HepG2 (cell line): ENCODE measurements around the gene TPPP2.

ENCODE experiments used
- BRCA1 ChIP-seq: sonication (generic); formaldehyde crosslinking; IDR thresholded peaks from 2 replicates; pipeline ENCODE4 v1.4.0; 2020; ENCODE audit warnings: missing genetic modification reagents
- CEBPZ ChIP-seq: IDR thresholded peaks from 2 replicates; pipeline ENCODE4 v1.6.1; 2012; ENCODE audit warnings: low read length, improper control_type of control experiment
- CTCF ChIP-seq: sonication (generic); formaldehyde crosslinking; IDR thresholded peaks from 2 replicates; pipeline ENCODE4 v1.5.0; 2020; ENCODE audit warnings: mild to moderate bottlenecking, missing genetic modification reagents, moderate library complexity
- FOXP4 ChIP-seq: sonication (generic); formaldehyde crosslinking; IDR thresholded peaks from 2 replicates; pipeline ENCODE4 v1.4.0; 2020; ENCODE audit warnings: missing genetic modification reagents
- KLF11 ChIP-seq: IDR thresholded peaks from 2 replicates; pipeline ENCODE4 v1.6.1; 2016; ENCODE audit warnings: missing compliant biosample characterization
- MXD4 ChIP-seq: IDR thresholded peaks from 2 replicates; pipeline ENCODE4 v1.6.1; 2016; ENCODE audit warnings: mild to moderate bottlenecking, missing biosample characterization, missing genetic modification reagents
- POLR2A ChIP-seq, 2 experiments: IDR thresholded peaks; 2 replicates each; pipeline ENCODE4 v1.6.1; 2011; ENCODE audit warnings: low read depth in 2 of 2, low read length in 2 of 2, mild to moderate bottlenecking in 1 of 2, moderate library complexity in 1 of 2; ENCODE audit not compliant: insufficient read depth in 1 of 2
- POLR2AphosphoS5 ChIP-seq: IDR thresholded peaks from 2 replicates; pipeline ENCODE4 v1.6.1; 2012; ENCODE audit warnings: low read depth, low read length
- SMARCC2 ChIP-seq: fragments of 450-650 bp; IDR thresholded peaks from 2 replicates; pipeline ENCODE4 v1.6.1; 2017; ENCODE audit warnings: antibody characterized with exemption, mild to moderate bottlenecking
- TARDBP ChIP-seq: sonication (generic); formaldehyde crosslinking; IDR thresholded peaks from 2 replicates; pipeline ENCODE4 v1.8.0; 2022; ENCODE audit warnings: mild to moderate bottlenecking, missing genetic modification reagents
- ZBTB25 ChIP-seq: IDR thresholded peaks from 2 replicates; pipeline ENCODE4 v1.6.1; 2018; ENCODE audit warnings: missing genetic modification reagents
- ZNF121 ChIP-seq: sonication (generic); formaldehyde crosslinking; IDR thresholded peaks from 2 replicates; pipeline ENCODE4 v1.5.0; 2020; ENCODE audit warnings: mild to moderate bottlenecking, missing genetic modification reagents
- ZNF646 ChIP-seq: sonication (generic); formaldehyde crosslinking; IDR thresholded peaks from 2 replicates; pipeline ENCODE4 v1.9.0; 2021; ENCODE audit warnings: mild to moderate bottlenecking, missing genetic modification reagents

- TF ChIP-seq POLR2AphosphoS5 (peak; percentile 92), ZNF121 (no peak), KLF11 (CRISPR knock-in tag) (no peak), CTCF (CRISPR knock-in tag) (no peak), ZNF646 (CRISPR knock-in tag) (no peak), SMARCC2 (no peak), ZBTB25 (no peak), TARDBP (CRISPR knock-in tag) (peak; percentile 91; the same call in 1 of the 2 replicates), CEBPZ (no peak), BRCA1 (CRISPR knock-in tag) (peak; percentile 63; the same call in 1 of the 2 replicates), MXD4 (CRISPR knock-in tag) (no peak), POLR2A (IDR thresholded peaks at IDR 0.05; ENCODE audit: insufficient read depth in 1 of 2, low read depth in 2 of 2, low read length in 2 of 2) (peak; percentile 33 to 77; a peak in 3 of 4 replicates), FOXP4 (CRISPR knock-in tag) (peak; percentile 97)
Observed at GRCh38 chr14:21055432-21056117, 25.6 kb downstream of the TPPP2 start.
